Stimulated activated CD8-positive, alpha-beta memory T cell treated with anti-CD3 and anti-CD28 coated beads, Interleukin-4, amount 100 ng/mL, for 48 hours (primary cell): ENCODE data around the gene PLSCR3.

Experiments
- DNase-seq: peaks from one replicate; pipeline ENCODE4 v3.0.0-alpha.2; 2020

The PLSCR3 gene

DNA sequence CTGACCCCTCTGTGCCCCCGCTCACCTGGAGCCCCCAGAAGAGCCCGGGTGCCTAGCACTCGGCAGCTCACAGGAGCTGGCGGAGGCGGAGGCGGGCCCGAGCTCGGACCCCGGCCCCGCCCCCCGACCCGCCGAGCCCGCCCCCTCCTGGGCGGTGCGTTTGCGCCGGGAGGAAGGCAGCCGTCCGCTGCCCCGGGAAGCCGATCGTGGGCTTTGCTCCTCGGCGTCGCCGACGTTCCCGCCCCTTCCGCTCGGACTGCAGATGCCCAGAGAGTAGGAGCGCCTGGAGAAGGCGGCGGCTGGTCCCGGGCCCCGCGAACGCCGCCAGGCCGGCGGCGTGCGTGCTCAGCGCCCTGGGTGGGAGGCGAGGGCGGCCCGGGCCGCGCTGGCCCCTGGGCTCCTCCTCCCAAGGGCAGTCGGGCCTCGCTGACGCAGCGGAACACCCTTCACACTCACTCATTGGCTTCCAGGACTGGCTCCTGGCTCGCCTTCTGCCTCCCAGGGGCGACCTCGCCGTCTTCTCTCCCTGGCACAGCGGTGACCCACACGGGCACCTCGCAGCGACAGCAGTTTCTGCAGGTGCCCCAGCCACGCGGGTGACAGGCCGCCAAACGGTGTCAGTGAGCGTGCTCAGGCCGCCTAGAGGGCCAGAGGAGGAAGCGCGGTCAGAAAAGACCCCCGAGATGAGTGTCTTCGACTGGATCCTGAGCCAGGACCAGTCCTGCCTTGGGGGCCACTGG is at the start of gene PLSCR3:
Gene PLSCR3 (minus strand): TSS at position 74 of the 740 bp plus-strand sequence. CDS start 415 bp downstream, outside the sequence.
- DNase-seq, result peak; percentile 90

DNA sequence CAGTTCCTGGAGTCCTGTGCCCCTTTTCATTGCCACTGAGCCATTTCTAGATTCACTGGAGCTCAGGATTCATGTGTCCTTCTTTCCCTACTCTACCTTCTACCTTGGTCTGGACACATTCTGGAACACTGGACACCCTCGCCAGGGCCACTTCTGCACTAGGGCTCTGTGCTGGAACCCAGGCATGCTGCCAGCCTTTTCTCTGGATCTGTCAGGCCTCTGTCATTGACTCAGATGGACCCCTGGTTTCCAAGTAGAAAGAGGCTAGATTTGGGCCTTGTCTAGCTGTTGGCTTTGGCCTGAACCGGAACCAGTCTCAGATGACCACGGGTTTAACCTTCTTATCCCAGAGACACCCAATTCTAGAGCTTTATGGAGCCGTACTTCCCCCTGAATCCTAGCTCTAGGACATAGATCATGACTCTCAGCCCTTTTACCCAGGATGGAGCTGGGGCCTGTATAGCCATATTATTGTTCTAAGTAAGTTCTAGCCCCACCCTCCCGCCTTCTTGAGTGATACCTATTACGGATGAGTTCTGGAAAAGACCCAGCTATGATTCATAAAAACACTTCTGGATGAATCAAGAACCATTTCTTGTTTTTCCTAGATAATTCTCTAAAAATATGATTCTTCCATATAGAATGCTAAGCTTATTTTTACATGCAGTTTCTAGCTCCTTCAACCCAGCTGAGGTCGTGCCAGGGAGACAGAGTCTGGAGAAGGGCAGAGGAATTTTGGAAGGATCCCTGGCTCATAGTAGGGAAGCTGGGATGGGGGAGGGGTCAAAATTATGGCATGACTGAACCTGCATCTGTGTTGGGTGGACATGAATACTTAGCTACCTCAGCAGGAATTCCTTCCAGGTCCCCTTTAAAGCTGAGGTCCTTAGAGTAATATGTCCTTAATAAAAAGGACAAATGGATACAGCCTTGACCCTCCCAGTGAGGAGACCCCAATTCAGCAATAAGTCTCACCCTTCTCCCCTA is 49.5 kb upstream of the PLSCR3 start:
- no peak for DNase-seq

DNA sequence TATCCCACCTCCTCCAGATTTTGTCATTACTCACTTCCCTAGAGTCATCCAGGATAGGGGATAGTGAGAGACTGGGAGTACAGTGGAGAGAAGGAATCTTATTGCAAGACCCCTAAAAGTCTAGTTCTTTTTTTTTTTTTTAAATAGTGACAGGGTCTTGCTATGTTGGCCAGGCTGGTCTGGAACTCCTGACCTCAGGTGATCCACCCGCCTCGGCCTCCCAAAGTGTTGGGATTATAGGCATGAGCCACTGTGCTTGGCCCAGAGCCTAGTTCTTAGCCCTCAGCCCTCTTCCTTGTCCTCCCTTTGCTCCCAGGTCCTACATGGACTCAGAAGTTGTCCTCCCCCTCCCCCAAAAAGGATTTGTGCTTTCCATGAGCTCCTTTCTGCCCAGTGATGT is 47.8 kb upstream of the PLSCR3 start:
- DNase-seq, result no peak

DNA sequence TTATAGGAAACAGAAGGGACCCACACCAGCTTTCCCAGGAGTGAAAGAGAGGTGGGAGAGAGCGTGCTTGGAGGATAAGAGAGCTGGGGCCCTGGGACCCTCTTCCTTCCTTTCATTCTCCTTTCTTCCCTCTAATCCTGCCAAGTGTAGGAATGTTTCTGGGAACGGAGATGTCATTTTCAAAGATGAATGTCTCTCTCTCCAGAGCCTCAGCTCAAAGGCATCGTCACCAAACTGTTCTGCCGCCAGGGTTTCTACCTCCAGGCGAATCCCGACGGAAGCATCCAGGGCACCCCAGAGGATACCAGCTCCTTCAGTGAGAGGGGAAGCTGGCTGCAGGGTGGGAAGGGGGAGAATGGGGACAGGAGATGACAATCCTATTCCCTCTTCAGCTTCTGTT is 46.9 kb upstream of the PLSCR3 start:
- no peak for DNase-seq

DNA sequence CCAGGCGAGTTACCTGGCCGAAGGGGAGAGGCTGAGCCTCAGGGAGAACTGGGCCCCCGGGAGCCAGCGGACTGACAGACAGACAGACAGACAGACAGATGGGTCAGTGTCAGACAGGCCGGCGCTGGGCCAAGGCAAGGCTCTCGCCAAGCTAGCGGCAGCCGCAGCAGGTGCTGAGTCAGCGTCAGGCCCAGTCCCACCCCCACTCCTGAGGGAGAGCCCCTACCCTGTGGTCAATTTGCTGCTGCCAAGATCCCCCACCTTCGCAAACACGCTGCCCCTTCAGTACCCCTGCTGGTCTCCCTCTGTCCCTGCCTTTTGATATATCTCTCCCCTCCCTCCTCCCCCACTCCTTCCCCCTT is 46.5 kb upstream of the PLSCR3 start:
- DNase-seq, result peak; percentile 44

DNA sequence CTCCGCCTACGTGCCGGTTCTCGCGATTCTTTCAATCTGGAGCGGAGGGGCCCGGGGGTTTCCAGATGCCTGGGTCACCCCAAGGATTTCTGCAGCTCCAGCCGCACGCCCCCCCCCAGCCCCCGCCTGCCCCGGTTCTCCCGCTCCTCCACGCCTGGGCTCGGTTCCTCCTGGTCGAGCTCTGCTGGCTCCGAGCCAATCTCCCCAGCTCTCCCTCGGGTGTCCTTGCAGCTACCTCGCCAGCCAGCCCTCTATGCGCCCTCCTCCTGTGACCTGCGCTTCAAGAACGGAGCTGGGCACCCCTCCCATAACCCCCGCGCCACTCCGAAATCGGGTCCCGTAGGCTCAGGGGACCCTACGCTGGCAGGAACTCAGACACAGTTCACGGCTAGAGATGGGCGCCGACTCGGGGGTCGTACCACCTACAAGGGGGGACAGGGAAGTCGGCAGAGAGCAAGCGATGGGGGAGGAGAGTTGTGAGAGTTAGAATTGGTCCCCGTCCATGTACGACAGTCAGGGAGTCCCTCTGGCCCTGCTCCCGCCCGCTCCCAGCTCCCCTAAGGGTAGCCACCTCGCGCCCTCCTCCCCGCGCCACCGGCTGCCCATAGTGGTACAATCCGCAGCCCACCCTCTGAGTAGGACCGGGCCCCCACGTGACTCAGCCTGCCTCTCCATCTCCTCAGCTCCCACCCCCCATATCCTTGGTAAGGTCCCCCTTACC is 45.9 kb upstream of the PLSCR3 start:
- peak; percentile 71 for DNase-seq

DNA sequence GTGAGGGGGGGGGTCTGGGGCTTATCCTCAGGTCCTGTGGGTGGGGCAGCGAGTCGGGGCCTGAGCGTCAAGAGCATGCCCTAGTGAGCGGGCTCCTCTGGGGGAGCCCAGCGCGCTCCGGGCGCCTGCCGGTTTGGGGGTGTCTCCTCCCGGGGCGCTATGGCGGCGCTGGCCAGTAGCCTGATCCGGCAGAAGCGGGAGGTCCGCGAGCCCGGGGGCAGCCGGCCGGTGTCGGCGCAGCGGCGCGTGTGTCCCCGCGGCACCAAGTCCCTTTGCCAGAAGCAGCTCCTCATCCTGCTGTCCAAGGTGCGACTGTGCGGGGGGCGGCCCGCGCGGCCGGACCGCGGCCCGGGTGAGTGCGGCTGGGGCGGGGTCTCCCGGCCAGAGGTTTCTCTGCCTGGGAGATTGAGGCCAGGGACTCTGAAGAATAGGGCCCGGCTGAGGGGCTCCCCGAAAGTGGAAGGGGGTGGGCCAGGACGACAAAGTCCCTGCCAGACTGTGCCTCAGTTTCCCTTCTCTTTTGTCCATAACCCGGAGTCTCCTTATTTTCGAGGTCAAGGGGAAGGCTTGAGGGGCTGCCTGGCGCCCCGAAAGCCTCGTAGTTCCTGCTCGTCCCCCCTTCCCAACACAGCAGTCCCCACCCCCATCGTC is 45.3 kb upstream of the PLSCR3 start, which contains the start of gene FGF11:
Gene FGF11 (plus strand): TSS at position 51 of the 651 bp plus-strand sequence. CDS start 109 bp downstream, at position 160.
- DNase-seq, result no peak

DNA sequence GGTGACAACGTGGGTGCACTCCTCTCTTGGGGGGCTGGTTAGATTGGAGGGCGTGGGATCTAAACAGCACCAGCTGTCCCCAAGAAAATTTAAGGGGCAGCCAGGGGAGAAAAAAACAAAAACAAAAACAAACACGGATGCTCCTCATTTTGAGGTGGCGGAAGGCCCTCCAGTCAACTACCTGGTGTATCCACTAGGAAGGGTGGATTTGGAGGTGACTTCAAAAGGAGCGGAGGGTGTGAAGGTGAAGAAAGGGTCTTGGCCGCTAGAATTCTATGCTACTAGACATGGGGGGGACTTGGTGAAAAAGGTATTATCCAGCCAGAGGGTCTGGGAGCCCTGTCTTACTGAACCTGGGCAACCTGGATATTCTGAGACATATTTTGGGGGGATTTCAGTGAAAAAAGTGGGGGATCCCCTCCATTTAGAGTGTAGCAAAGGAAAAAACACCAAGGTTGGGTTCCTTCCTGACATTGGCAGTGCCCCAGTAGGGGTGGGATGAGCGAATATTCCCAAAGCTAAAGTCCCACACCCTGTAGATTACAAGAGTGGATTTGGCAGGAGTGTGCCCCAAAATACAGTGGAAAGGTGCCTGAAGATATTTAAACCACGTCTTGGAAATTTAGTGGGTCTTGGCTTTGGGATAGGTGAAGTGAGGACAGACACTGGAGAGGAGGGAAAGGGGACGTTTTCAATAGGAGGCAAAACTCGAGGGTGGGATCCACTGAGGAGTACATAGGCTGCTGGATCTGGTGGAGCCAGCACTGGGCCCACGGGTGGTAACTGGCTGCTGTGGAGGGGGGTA is 44.5 kb upstream of the PLSCR3 start:
- no peak for DNase-seq

DNA sequence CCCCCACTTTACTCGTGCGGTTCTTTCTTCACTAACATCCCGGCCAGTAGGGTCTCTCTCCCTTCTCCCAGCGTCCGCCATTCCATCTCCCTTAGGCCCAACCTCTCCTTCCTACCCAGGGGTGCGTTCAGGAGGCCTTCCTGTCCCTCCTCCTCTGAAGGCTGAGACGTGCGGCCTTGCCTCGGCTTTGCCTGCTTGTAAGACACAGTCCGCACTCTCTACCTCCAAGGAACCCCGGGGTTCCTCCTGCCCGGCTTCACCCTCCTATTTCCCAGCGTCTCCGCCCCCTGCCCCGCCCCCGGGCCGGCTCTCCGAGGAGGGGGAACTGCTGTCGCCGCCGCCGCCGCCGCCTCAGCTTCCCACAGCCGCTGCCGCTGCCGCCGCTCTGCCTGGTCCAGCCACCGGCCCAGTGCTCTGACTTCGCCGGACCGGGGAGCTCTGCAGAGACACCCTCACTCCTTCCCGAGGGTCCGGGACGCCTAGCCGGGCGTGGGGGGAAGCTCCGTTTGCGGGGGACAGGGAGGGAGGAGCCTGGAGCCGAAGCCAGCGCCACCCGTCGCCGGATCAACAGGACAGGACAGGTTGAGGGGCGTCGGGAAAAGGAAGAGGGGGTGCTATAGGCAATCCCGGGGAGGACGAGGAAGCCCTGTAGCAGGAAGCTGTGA is 43.8 kb upstream of the PLSCR3 start:
- DNase-seq, result peak; percentile 81

DNA sequence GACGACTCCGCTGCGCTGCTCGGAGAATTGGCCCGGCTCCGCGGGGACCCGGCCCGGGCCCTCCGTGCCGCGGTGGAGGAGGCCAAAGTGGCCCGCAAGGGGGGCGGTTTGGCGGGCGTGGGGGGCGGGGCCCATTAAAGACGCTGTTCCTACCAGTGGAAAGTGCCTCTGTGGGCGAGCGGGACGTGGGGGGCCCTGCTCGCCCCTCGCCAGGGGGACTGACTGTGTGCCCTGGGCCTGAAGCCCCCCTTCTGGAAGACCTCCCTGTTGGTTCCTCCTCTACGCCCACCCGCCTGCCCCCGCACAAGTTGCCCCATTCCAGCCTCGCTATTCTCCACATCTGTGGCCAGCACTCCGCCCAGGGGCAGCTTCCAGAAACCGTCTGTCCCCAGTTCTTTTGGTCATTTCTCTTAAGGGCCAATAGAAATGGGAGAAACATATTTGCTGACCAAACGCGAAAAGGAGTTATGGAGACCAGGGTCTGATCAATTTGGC is 43.1 kb upstream of the PLSCR3 start:
- no peak for DNase-seq

DNA sequence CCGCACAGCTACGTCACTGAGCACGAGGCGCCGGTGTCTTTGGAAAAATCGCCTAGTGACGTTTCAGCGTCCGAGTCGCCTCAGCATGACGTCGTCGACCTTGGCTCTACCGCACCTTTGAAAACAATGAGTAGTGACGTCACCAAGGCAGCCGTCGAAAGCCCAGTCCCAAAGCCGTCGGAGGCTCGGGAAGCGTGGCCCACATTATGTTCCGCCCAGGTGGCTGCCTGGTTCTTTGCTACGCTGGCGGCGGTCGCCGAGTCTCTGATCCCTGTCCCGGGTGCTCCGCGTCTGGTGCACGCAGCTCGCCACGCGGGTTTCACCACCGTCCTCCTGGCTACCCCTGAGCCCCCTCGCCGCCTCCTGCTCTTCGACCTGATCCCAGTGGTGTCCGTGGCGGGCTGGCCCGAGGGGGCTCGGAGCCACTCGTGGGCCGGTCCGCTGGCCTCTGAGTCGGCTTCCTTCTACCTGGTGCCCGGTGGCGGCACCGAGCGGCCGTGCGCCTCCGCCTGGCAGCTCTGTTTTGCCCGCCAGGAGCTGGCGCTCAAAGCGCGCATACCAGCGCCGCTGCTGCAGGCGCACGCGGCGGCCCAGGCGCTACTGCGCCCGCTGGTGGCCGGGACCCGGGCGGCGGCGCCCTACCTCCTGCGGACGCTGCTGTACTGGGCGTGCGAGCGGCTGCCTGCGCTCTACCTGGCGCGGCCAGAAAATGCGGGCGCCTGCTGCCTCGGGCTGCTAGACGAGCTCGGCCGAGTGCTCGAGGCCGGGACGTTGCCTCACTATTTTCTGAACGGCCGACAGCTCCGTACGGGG is 42.4 kb upstream of the PLSCR3 start:
- peak; percentile 85 for DNase-seq

DNA sequence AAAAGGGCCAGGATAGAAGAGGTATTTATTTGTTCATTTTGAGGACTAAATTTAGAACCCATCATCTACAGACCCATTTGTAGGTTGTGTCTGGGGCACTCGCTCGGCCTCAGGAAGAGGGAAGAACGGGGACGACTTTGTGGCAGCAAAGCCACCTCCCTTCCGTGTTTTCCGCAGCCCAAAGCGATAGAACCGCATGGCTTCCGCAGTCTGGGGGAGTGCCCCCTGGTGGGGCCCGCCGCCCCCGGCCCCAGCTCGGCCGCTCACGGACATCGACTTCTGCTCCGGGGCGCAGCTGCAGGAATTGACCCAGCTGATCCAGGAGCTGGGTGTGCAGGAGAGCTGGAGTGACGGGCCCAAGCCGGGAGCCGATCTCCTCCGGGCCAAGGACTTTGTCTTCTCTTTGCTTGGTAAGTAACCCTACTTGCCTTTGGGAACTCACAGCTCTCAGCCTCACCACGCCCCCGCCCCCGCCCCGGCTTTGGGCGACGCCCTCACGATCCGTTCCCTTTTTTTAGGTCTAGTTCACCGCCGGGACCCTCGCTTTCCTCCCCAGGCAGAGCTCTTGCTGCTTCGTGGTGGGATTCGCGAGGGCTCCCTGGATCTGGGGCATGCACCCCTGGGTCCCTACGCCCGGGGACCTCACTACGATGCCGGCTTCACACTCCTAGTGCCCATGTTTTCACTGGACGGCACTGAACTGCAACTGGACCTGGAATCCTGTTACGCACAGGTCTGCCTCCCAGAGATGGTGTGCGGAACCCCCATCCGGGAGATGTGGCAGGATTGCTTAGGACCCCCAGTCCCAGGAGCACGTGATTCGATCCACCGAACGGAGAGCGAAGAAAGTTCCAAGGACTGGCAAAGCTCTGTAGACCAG is 41.6 kb upstream of the PLSCR3 start:
- DNase-seq, result peak; percentile 71

DNA sequence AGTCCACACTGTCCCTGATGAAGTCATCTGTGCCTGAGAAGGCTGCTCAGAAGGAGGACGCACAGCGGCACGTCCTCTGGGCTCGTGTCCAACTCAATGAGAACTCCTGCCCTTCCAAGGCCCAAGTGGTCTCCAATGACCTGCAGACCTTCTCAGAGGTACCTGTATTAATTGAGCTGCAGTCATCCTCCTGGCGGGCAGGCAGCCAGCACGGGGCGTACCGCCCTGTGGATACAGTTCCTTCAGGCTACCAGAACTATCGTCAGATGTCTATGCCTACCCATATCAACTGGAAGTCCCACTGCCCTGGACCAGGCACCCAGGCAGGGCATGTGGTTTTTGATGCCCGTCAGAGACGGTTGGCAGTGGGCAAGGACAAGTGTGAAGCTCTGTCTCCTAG is 38.0 kb upstream of the PLSCR3 start:
- no peak for DNase-seq

DNA sequence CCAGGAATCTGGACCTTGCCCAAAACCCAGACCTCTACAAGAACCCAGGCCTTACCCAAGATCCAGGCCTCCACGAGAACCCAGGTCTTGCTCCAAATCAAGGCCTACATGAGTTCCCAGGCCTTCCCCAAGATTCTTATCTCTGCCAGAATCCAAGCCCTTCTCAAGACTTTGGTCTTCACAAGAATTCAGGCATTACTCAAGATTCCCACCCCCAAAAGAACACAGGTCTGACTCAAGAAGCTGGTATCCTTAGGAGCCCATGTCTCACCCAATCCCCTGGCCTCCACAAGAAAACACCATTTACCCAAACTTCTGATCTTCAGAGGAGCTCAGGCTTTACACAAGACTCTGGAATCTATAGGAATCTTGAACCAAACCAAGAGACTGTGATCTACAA is 36.9 kb upstream of the PLSCR3 start:
- DNase-seq, result no peak

DNA sequence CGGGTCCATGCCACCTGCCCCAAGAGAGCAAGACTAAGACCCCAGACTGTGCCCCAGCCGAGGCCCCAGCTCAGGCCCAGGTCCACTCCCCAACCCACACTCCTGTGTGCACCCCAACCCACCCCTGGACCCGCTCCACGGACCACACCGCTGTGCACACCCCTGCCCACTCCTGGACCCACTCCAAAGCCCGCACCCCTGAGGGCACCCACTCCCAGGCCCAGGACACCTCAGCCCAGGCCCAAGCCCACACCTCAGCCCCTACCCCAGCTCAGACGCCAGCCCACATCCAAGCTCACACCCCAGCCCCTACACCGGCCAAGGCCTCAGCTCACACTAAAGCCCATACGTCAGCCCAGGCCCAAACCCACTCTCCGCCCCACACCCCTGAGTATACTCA is 35.4 kb upstream of the PLSCR3 start:
- DNase-seq, result no peak

DNA sequence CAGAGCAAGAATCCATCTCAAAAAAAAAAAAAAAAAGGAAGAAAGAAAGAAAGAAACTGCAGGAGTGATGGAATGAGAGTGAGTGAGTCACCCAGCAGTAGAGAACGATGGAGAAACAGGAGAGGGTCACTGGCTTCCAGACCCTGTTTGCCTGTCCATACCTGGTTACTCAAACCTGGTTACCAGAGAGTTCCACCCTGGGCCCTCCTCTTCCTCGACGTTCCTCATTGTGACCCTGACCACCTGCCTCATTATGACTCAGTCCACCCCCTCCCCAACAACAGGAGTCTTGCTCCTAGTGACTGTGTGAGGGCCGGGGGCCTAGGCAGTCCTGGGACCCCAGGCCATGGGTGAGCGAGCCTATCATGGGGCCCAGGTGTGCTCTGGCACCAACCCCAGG is 34.2 kb upstream of the PLSCR3 start, which contains the start of gene SPEM3:
Gene SPEM3 (plus strand): TSS at position 301 of the 400 bp plus-strand sequence. CDS start 46 bp downstream, at position 347.
- DNase-seq, result no peak

DNA sequence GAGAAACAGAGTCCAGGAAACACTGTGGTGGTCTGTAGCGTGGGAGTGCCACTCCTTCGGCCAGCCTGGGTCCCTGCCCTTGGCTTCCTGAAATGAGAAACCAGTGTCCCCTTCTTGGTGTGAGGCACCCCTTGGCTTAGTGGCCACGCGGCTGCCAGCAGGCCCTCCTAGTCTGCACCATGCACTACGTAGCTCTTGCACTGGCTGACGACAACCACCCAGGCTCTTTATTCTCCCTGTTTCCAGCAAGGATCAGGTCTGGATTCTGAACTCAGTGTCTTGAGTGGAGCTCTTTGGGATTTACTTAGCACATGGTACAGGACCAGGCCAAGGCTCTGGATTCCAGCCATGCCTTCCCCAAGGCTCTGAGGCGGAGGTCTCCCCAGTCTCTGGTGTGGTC is 33.2 kb upstream of the PLSCR3 start:
- no peak for DNase-seq

DNA sequence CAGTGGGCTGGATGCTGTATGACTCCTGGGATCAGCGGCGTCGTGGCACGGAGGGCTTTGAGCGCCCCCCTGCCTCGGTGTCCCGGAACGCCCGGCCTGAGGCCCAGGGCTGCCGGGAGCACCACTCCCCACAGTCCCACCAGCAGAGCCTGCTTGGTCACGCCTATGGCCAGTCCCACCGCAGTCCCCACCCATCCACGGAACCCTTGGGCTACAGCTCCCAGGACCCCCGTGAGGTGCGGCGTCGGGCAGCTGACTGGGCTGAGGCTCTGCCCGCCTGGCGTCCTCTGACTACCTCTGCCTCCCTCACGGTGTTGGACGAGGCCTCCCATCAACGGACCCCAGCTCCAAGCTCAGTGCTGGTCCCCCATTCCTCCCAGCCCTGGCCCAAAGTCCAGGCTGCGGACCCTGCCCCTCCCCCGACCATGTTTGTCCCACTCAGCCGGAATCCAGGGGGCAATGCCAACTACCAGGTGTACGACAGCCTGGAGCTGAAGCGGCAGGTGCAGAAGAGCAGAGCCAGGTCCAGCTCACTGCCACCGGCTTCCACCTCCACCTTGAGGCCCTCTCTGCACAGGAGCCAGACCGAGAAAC is 32.7 kb upstream of the PLSCR3 start:
- DNase-seq, result no peak
